ENCODE measurements around the gene KANSL2.

DNA sequence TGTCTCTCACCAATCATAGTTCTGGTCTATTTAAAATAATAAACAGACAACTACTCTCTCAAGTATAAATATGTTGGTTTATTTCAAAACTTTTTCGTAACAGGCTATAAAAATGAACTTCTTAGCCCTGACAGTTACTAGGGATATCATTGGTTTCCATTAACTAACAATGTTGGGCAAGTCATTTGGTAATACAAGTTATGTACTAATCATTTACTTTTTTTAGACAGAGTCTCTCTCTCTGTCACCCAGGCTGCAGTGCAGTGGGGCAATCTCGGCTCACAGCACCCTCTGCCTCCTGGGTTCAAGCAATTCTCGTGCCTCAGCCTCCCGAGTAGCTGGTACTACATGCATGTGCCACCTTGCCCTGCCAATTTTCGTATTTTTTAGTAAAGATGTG is 14.6 kb upstream of the KANSL2 start:
- TF ChIP-seq, protein P1, sequence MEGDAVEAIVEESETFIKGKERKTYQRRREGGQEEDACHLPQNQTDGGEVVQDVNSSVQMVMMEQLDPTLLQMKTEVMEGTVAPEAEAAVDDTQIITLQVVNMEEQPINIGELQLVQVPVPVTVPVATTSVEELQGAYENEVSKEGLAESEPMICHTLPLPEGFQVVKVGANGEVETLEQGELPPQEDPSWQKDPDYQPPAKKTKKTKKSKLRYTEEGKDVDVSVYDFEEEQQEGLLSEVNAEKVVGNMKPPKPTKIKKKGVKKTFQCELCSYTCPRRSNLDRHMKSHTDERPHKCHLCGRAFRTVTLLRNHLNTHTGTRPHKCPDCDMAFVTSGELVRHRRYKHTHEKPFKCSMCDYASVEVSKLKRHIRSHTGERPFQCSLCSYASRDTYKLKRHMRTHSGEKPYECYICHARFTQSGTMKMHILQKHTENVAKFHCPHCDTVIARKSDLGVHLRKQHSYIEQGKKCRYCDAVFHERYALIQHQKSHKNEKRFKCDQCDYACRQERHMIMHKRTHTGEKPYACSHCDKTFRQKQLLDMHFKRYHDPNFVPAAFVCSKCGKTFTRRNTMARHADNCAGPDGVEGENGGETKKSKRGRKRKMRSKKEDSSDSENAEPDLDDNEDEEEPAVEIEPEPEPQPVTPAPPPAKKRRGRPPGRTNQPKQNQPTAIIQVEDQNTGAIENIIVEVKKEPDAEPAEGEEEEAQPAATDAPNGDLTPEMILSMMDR (IDR thresholded peaks at IDR 0.05; ENCODE audit: poor library complexity, severe bottlenecking), result no peak
- no peak for TF ChIP-seq EZH2 (IDR thresholded peaks at IDR 0.05; ENCODE audit: borderline replicate concordance, insufficient read depth, low read length, poor library complexity, severe bottlenecking)
- no peak for TF ChIP-seq EP300 (conservative IDR thresholded peaks at IDR 0.05; ENCODE audit: poor library complexity, severe bottlenecking)
- no peak for TF ChIP-seq POLR2AphosphoS5 (IDR thresholded peaks at IDR 0.05)
- no peak for TF ChIP-seq RAD21 (conservative IDR thresholded peaks at IDR 0.05)
- TF ChIP-seq TAF1 (IDR thresholded peaks at IDR 0.05; ENCODE audit: low read depth), result no peak
- TF ChIP-seq, protein P2, sequence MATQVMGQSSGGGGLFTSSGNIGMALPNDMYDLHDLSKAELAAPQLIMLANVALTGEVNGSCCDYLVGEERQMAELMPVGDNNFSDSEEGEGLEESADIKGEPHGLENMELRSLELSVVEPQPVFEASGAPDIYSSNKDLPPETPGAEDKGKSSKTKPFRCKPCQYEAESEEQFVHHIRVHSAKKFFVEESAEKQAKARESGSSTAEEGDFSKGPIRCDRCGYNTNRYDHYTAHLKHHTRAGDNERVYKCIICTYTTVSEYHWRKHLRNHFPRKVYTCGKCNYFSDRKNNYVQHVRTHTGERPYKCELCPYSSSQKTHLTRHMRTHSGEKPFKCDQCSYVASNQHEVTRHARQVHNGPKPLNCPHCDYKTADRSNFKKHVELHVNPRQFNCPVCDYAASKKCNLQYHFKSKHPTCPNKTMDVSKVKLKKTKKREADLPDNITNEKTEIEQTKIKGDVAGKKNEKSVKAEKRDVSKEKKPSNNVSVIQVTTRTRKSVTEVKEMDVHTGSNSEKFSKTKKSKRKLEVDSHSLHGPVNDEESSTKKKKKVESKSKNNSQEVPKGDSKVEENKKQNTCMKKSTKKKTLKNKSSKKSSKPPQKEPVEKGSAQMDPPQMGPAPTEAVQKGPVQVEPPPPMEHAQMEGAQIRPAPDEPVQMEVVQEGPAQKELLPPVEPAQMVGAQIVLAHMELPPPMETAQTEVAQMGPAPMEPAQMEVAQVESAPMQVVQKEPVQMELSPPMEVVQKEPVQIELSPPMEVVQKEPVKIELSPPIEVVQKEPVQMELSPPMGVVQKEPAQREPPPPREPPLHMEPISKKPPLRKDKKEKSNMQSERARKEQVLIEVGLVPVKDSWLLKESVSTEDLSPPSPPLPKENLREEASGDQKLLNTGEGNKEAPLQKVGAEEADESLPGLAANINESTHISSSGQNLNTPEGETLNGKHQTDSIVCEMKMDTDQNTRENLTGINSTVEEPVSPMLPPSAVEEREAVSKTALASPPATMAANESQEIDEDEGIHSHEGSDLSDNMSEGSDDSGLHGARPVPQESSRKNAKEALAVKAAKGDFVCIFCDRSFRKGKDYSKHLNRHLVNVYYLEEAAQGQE (IDR thresholded peaks at IDR 0.05; ENCODE audit: borderline replicate concordance), result no peak
